K562 (cell line): ENCODE results near the gene PRAME. TPM values are rescaled to one million over a fixed set of nuclear protein-coding genes. Genes with fewer than 3 reads are reported as not detected.

Experiments
- ATAC-seq: fragments of 200-7000 bp; cut with Tn5 transposase; 3 replicates; pipeline ENCODE4 v1.9.1; 2020; ENCODE audit warnings: moderate library complexity
- BruUV-seq: library from RNA; stranded (reverse); fragments of 400-500 nt; replicated peaks from 2 replicates; lab custom pipeline; 2021; lab: Mats Ljungman, UMichigan
- CTCF ChIA-PET: fragments of 300-600 bp; formaldehyde crosslinking; extraction: SDS; loops from one replicate; lab custom pipeline; 2021; ENCODE audit warnings: low intra/inter-chr PET ratio; lab: Yijun Ruan, JAX
- POLR2A ChIA-PET: fragments of 300-600, 350-650 bp; sonication (Branson Sonifier 250); formaldehyde crosslinking; extraction: SDS; loops from one replicate; lab custom pipeline; 2021; ENCODE audit warnings: antibody characterized with exemption, inconsistent platforms; lab: Yijun Ruan, JAX
- DNase-seq, 4 experiments: peaks; one replicate each; pipeline versions ENCODE4 v3.0.0 to v3.0.0-alpha.2; 2011 to 2018; ENCODE audit warnings: low spot score in 3 of 4, mixed read lengths in 3 of 4; ENCODE audit errors: extremely low read depth in 1 of 4
- FAIRE-seq: peaks from 2 replicates; lab custom pipeline; 2011; peaks lifted over from hg19 to GRCh38; lab: Jason Lieb, UNC
- H2AFZ ChIP-seq: 2 replicates; pipeline ENCODE4 v1.6.0; 2011; ENCODE audit warnings: low read depth, low read length, control low read depth, inconsistent platforms
- H3K27ac ChIP-seq: fragments of 200-600 bp; 3 replicates; pipeline ENCODE4 v1.8.0; 2011; ENCODE audit warnings: low read depth, mild to moderate bottlenecking, control low read depth, inconsistent platforms, low read length, moderate library complexity, mixed read lengths; ENCODE audit errors: extremely low read depth
- H3K27me3 ChIP-seq, 2 experiments: fragments of 300-600 bp in 1 of 2; 2 replicates in 1 of 2; 3 replicates in 1 of 2; pipeline versions ENCODE4 v1.6.0 to v1.8.0; 2011; ENCODE audit warnings: inconsistent platforms in 2 of 2, low read length in 2 of 2, mild to moderate bottlenecking in 1 of 2, mixed read lengths in 1 of 2, moderate library complexity in 1 of 2; ENCODE audit not compliant: control insufficient read depth in 2 of 2, insufficient read depth in 2 of 2
- H3K36me3 ChIP-seq: fragments of 300-600 bp; 3 replicates; pipeline ENCODE4 v1.8.0; 2011; ENCODE audit warnings: mild to moderate bottlenecking, low read length, inconsistent platforms; ENCODE audit not compliant: control insufficient read depth, insufficient read depth
- H3K4me1 ChIP-seq, 2 experiments: fragments of 200-600 bp in 1 of 2; replicated peaks in 1 of 2; 2 replicates in 1 of 2; 3 replicates in 1 of 2; pipeline versions ENCODE4 v1.5.1 to v1.8.0; 2011; ENCODE audit warnings: inconsistent platforms in 2 of 2, low read length in 2 of 2, mild to moderate bottlenecking in 1 of 2, mixed read lengths in 1 of 2, moderate library complexity in 1 of 2; ENCODE audit not compliant: control insufficient read depth in 2 of 2, insufficient read depth in 2 of 2
- H3K4me2 ChIP-seq: 2 replicates; pipeline ENCODE4 v1.6.1; 2011; ENCODE audit warnings: low read length, control low read depth, inconsistent platforms, mixed read lengths; ENCODE audit not compliant: insufficient read depth
- H3K4me3 ChIP-seq: fragments of 200-600 bp; sonication (generic), shearing (Covaris generic); 2 replicates; pipeline ENCODE4 v1.5.1; 2016; ENCODE audit warnings: control low read depth, inconsistent platforms
- H3K79me2 ChIP-seq: fragments of 200-600 bp; 3 replicates; pipeline ENCODE4 v1.8.0; 2011; ENCODE audit warnings: low read length, inconsistent platforms; ENCODE audit not compliant: control insufficient read depth, insufficient read depth
- H3K9ac ChIP-seq, 2 experiments: 2 replicates each; pipeline versions ENCODE4 v1.6.0 to v1.6.1; 2011; ENCODE audit warnings: low read depth in 2 of 2, low read length in 2 of 2, control low read depth in 1 of 2, inconsistent platforms in 1 of 2, mild to moderate bottlenecking in 1 of 2, mixed read lengths in 1 of 2; ENCODE audit not compliant: insufficient read depth in 1 of 2
- H3K9me1 ChIP-seq: one replicate; pipeline ENCODE4 v1.6.0; 2011; ENCODE audit warnings: inconsistent platforms, mild to moderate bottlenecking, low read length, moderate library complexity; ENCODE audit not compliant: control insufficient read depth, insufficient read depth
- H3K9me3 ChIP-seq: replicated peaks from 2 replicates; pipeline ENCODE4 v1.5.1; 2011; ENCODE audit warnings: low read depth, low read length, inconsistent platforms; ENCODE audit not compliant: control insufficient read depth, insufficient read depth
- H4K20me1 ChIP-seq: replicated peaks from 2 replicates; pipeline ENCODE4 v1.6.1; 2011; ENCODE audit warnings: low read length, inconsistent platforms, mixed read lengths; ENCODE audit not compliant: control insufficient read depth, insufficient read depth
- CHCHD3 ChIP-seq: fragments of 250-450 bp; sonication (Bioruptor Pico); IDR thresholded peaks from 2 replicates; pipeline ENCODE4 v2.1.2; 2022; ENCODE audit warnings: mild to moderate bottlenecking
- E2F3 ChIP-seq: fragments of 250-450 bp; sonication (Bioruptor Pico); IDR thresholded peaks from 2 replicates; pipeline ENCODE4 v1.4.0; 2020; ENCODE audit warnings: mild to moderate bottlenecking
- KLF6 ChIP-seq: fragments of 250-450 bp; sonication (Bioruptor Pico); IDR thresholded peaks from 2 replicates; pipeline ENCODE4 v1.4.0; 2020; ENCODE audit warnings: mild to moderate bottlenecking, moderate library complexity, borderline replicate concordance
- PYGO2 ChIP-seq: fragments of 450-650 bp; IDR thresholded peaks from 2 replicates; pipeline ENCODE4 v1.6.1; 2016; ENCODE audit warnings: mild to moderate bottlenecking, missing genetic modification characterization, moderate library complexity, missing compliant biosample characterization
- RBM15 ChIP-seq: fragments of 200-400 bp; formaldehyde crosslinking; IDR thresholded peaks from 2 replicates; pipeline ENCODE4 v1.6.1; 2018; ENCODE audit warnings: mild to moderate bottlenecking, low read length, moderate library complexity; ENCODE audit not compliant: insufficient read depth
- TRIM28 ChIP-seq: fragments of 450-650 bp; IDR thresholded peaks from 2 replicates; pipeline ENCODE4 v1.6.1; 2017
- YY1 ChIP-seq, 3 experiments: IDR thresholded peaks; 2 replicates each; pipeline ENCODE4 v1.6.1; 2011; ENCODE audit warnings: low read length in 2 of 3, mild to moderate bottlenecking in 2 of 3, moderate library complexity in 2 of 3, borderline replicate concordance in 1 of 3, control low read depth in 1 of 3, low read depth in 1 of 3; ENCODE audit not compliant: insufficient read depth in 3 of 3, insufficient replicate concordance in 2 of 3, control insufficient read depth in 1 of 3, insufficient read length in 1 of 3; ENCODE audit errors: extremely low read depth in 1 of 3
- ZNF282 ChIP-seq: sonication (generic); formaldehyde crosslinking; IDR thresholded peaks from 2 replicates; pipeline ENCODE4 v1.8.1; 2023; ENCODE audit warnings: missing genetic modification reagents
- WGBS: fragments of 100-300 bp; shearing (Covaris generic); methylation state at CpG from one replicate; pipeline ENCODE4 v1.1.6; 2016; ENCODE audit warnings: low coverage, mixed read lengths; ENCODE audit not compliant: insufficient coverage; ENCODE audit errors: missing lambda C conversion rate; 5-methylcytosine and 5-hydroxymethylcytosine counted together
- in situ Hi-C: fragments of 300-500 bp; cut with MboI; formaldehyde crosslinking; loops from 4 replicates; pipeline ENCODE4 v1.15.0; 2018; ENCODE audit warnings: inconsistent platforms, mixed read lengths
- intact Hi-C: fragments of 100-400 bp; cut with micrococcal nuclease; formaldehyde crosslinking; loops from 2 replicates; pipeline ENCODE4 v1.14.2; 2022
- polyA plus RNA-seq, 8 experiments: library from polyadenylated mRNA; depleted of rRNA in 4 of 8; stranded (reverse) in 5 of 8; unstranded in 3 of 8; fragments of >200 nt; fragmentation: Nextera tagmentation in 2 of 8; fragmentation: Illumina TruSeq in 1 of 8; extraction: Ambion mirVana in 2 of 8; extraction: Trizol in 1 of 8; gene quantifications; 2 replicates each; pipeline versions ENCODE4 v1.2.1 to v1.2.3, GENCODE V29; 2011 to 2014; ENCODE audit warnings: inconsistent platforms in 1 of 8, missing spikeins in 1 of 8
- total RNA-seq, 7 experiments: library from RNA; depleted of rRNA in 6 of 7; stranded (reverse); fragments of >200 nt in 6 of 7; fragmentation: Illumina TruSeq in 2 of 7; extraction: Trizol in 2 of 7; gene quantifications; 2 replicates each; pipeline versions ENCODE4 v1.2.1 to v1.2.3, GENCODE V29; 2011 to 2021; ENCODE audit warnings: low replicate concordance in 1 of 7
- TF ChIP-seq, protein P1 (sequence below), 2 experiments: fragments of 450-650 bp in 1 of 2; sonication (generic) in 1 of 2; formaldehyde crosslinking in 1 of 2; IDR thresholded peaks; 2 replicates each; pipeline versions ENCODE4 v1.7.1 to v1.9.0; 2016 to 2022; ENCODE audit warnings: inconsistent platforms in 1 of 2, mild to moderate bottlenecking in 1 of 2, missing genetic modification reagents in 1 of 2

PRAME gene
- total and polyA plus RNA-seq, 9 of the 15 experiments (the other 6 are each of a cell fraction or from before 2014, with no cell fraction given): 662 to 2,141 (median 1,142) TPM

DNA sequence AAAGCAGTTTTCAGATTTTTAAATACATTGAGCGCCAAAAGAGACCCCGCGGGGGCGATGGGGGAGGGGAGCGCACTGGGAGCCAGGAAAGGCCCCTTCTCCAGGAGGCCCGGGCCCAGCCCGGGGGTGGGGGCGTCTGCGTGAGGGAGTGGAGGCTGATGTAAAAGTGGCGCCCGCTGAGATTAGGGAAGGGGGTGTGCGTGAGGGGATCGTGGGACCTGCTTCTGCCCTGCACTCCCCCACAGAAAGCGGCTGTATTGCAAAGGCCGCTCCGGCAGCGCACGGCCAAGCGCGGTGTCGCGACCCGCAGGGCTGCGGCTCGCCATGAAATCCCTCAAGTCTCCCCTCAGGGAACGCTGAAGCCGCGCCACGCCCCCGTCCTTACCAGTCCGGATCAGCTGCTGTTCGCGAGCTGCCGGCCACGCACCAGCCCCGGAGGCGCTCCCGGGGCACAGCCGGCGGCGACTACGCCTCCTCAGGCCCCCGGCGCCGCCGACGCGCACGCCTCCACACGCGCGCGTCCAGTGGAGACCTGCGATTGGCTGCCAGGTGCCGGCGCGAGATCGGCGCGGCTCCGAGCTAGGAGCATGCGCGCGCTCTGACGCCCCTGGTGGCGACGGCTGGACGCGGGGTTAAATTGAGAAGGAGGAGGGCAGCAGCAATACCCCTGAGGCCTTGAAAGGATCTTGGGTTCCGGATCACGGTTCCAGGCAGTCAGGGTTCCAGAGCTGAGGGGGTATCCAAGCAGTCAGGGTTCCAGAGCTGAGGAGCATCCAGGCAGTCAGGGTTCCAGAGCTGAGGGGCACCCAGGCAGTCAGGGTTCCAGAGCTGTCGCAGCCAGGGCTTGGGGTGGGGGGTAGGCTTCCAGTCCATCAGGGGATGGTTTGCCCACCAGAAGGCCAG, 50.5 kb downstream of the PRAME start, which contains the start of gene ZNF280B:
Gene ZNF280B, minus strand, starts transcription at position 469 of the 903 bp plus-strand sequence. CDS start 19,344 bp downstream, outside the sequence.
- H3K4me1 ChIP-seq: peaks cover 12 to 13% of the 10 kb centered on the region in 2 experiments; a peak in 4 of 5 replicates
- H2AFZ ChIP-seq: peak within 1 kb of the TSS; percentile 95
- intact Hi-C loops: loop anchor here (1.0 to 2.0 kb wide), 3 partner anchors 12 to 51 kb away; partner anchors contain the start of genes PRAME and ZNF280A
- ATAC-seq: peak; percentile 99
- peaks cover 39% of the 10 kb centered on the region for H3K36me3 ChIP-seq
- H3K9me3 ChIP-seq: peaks cover 18% of the 10 kb centered on the region
- peak within 1 kb of the TSS; percentile 54 for H3K4me3 ChIP-seq
- 3% methylated on average over 72 of the region's 72 CpGs for WGBS
- no peaks in the 10 kb centered on the region for H3K27me3 ChIP-seq
- ChIA-PET POLR2A (interaction anchor here (0.6 to 12.8 kb wide), 24 partner anchors 10 to 683 kb away, joined by 3 to 289 read pairs (median 4); partner anchors contain the start of genes PRAME and ZNF280A), CTCF (interaction anchor here (0.7 to 2.6 kb wide), 5 partner anchors 19 to 78 kb away, joined by 3 to 18 read pairs (median 8); partner anchors contain the start of gene PRAME)
- peak; percentile 100 for DNase-seq
- peak within 1 kb of the TSS; percentile 63 for H3K27ac ChIP-seq
- H3K9me1 ChIP-seq: no peaks in the 10 kb centered on the region
- FAIRE-seq: peak; percentile 78
- H3K4me2 ChIP-seq: peak within 1 kb of the TSS; percentile 87
- H3K79me2 ChIP-seq: peaks cover 27% of the 10 kb centered on the region
- peak within 1 kb of the TSS; percentile 78 to 94 for H3K9ac ChIP-seq
- in situ Hi-C loops: no loop called here
- H4K20me1 ChIP-seq: no peaks in the 10 kb centered on the region
- BruUV-seq: no TSS peak
- TF ChIP-seq RBM15 (no peak), CHCHD3 (CRISPR knock-in tag) (no peak), YY1 (IDR thresholded peaks at IDR 0.05; ENCODE audit: borderline replicate concordance in 1 of 3, control insufficient read depth in 1 of 3, extremely low read depth in 1 of 3, insufficient read depth in 3 of 3, insufficient read length in 1 of 3, insufficient replicate concordance in 2 of 3, low read depth in 1 of 3, low read length in 2 of 3) (no peak), PYGO2 (tag) (no peak), ZNF282 (no peak), TRIM28 (no peak), E2F3 (no peak), KLF6 (CRISPR knock-in tag) (no peak)
- TF ChIP-seq, protein P1, sequence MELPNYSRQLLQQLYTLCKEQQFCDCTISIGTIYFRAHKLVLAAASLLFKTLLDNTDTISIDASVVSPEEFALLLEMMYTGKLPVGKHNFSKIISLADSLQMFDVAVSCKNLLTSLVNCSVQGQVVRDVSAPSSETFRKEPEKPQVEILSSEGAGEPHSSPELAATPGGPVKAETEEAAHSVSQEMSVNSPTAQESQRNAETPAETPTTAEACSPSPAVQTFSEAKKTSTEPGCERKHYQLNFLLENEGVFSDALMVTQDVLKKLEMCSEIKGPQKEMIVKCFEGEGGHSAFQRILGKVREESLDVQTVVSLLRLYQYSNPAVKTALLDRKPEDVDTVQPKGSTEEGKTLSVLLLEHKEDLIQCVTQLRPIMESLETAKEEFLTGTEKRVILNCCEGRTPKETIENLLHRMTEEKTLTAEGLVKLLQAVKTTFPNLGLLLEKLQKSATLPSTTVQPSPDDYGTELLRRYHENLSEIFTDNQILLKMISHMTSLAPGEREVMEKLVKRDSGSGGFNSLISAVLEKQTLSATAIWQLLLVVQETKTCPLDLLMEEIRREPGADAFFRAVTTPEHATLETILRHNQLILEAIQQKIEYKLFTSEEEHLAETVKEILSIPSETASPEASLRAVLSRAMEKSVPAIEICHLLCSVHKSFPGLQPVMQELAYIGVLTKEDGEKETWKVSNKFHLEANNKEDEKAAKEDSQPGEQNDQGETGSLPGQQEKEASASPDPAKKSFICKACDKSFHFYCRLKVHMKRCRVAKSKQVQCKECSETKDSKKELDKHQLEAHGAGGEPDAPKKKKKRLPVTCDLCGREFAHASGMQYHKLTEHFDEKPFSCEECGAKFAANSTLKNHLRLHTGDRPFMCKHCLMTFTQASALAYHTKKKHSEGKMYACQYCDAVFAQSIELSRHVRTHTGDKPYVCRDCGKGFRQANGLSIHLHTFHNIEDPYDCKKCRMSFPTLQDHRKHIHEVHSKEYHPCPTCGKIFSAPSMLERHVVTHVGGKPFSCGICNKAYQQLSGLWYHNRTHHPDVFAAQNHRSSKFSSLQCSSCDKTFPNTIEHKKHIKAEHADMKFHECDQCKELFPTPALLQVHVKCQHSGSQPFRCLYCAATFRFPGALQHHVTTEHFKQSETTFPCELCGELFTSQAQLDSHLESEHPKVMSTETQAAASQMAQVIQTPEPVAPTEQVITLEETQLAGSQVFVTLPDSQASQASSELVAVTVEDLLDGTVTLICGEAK (IDR thresholded peaks at IDR 0.05): no peak
- TF ChIP-seq, protein P1 (CRISPR knock-in tag; IDR thresholded peaks at IDR 0.05): no peak
